ENCODE data around the gene VAV2. TPM values are rescaled to one million over a fixed set of nuclear protein-coding genes. Genes with fewer than 3 reads are reported as not detected.

The VAV2 gene
- total and polyA plus RNA-seq, 4 donors, result 13.0 to 28.2 (median 16.3) TPM

DNA sequence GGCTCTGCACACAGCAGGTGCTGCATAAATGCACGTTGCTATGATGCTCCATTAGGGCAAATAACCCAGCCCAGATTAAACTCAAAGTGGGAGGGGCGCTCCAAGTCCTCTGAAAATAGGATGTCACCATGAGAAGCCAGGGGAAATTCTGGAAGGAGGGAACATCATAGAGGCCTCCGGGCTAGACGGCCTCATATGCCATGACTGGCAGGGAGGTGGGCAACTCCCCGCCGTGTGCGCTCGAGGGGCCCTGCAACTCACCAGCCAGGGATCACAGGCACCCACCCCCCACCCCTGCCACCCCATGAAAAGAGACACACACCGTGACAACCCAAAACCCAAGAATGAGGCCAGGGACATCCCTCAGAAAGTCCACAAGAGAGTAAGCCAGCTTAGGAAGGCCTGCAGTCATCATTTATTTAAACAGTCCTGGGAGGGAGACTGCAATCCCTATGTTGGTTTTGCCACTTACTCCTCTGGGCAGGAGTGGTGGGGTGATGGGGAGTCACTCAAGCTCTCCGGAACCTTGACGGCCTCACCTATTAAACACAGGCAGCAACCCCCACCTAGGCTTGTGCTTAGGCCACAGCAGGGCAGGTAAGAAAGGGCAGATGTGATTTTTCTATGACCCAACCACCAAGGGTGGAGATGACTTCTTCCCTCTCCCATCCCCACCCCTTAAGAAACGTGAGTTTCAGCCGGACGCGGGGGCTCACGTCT, 4.0 kb downstream of the VAV2 start:
- Histone ChIP-seq H3K4me3 (no peak overlapping the region), H3K9ac (ENCODE audit: insufficient read depth in 1 of 2, low read length in 2 of 2) (no peak overlapping the region), H3K36me3 (ENCODE audit: control insufficient read depth in 4 of 4, insufficient read depth in 4 of 4, low read length in 4 of 4) (peaks cover 0 to 2% (median 0%) of the 10 kb centered on the region in 4 donors), H3K9me3 (ENCODE audit: control insufficient read depth in 4 of 4, insufficient read depth in 3 of 4, low read length in 3 of 4) (no peaks in the 10 kb centered on the region), H3K27me3 (ENCODE audit: control insufficient read depth in 3 of 3, insufficient read depth in 3 of 3, low read length in 2 of 3) (no peaks in the 10 kb centered on the region), H3K27ac (ENCODE audit: low read depth in 1 of 2, low read length in 1 of 2) (no peak overlapping the region), H3K4me1 (ENCODE audit: control insufficient read depth in 5 of 5, insufficient read depth in 5 of 5, low read length in 5 of 5) (peaks cover 0 to 16% (median 10%) of the 10 kb centered on the region in 5 donors)
- TF ChIP-seq, protein P1, sequence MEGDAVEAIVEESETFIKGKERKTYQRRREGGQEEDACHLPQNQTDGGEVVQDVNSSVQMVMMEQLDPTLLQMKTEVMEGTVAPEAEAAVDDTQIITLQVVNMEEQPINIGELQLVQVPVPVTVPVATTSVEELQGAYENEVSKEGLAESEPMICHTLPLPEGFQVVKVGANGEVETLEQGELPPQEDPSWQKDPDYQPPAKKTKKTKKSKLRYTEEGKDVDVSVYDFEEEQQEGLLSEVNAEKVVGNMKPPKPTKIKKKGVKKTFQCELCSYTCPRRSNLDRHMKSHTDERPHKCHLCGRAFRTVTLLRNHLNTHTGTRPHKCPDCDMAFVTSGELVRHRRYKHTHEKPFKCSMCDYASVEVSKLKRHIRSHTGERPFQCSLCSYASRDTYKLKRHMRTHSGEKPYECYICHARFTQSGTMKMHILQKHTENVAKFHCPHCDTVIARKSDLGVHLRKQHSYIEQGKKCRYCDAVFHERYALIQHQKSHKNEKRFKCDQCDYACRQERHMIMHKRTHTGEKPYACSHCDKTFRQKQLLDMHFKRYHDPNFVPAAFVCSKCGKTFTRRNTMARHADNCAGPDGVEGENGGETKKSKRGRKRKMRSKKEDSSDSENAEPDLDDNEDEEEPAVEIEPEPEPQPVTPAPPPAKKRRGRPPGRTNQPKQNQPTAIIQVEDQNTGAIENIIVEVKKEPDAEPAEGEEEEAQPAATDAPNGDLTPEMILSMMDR (IDR thresholded peaks at IDR 0.05; ENCODE audit: control extremely low read depth, extremely low read depth), result no peak
- WGBS, 2 donors, result 85 to 92% methylated on average over 16 of the region's 16 CpGs
- DNase-seq (peak in 1 of 3 donors; percentile 38), ATAC-seq (ENCODE audit: insufficient read depth, low FRiP score) (no peak)

DNA sequence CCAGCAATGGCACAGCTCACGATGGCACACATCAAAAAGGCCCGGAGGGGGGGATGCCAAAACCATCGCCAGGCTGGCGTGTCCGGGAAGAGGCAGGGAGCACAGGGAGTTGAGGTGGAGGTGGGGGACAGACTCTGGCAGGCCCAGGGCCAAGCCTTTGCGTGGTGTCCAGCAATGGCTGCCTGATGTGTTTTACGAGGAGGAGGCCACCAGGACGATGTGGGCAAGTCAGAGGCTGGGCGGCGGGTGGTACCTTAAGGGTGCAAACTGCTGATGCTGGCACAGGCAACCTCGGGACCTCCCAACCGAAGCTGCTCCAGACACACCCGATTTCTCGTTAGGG, 4.7 kb downstream of the VAV2 start:
- TF ChIP-seq, protein P1 (IDR thresholded peaks at IDR 0.05; ENCODE audit: control extremely low read depth, extremely low read depth), result no peak
- WGBS, 2 donors, result 92 to 95% methylated on average over 14 of the region's 14 CpGs
- DNase-seq (no peak), ATAC-seq (ENCODE audit: insufficient read depth, low FRiP score) (no peak)
- Histone ChIP-seq H3K4me1 (ENCODE audit: control insufficient read depth in 5 of 5, insufficient read depth in 5 of 5, low read length in 5 of 5) (peaks cover 0 to 23% (median 10%) of the 10 kb centered on the region in 5 donors), H3K9ac (ENCODE audit: insufficient read depth in 1 of 2, low read length in 2 of 2) (no peak overlapping the region), H3K9me3 (ENCODE audit: control insufficient read depth in 4 of 4, insufficient read depth in 3 of 4, low read length in 3 of 4) (no peaks in the 10 kb centered on the region), H3K27ac (ENCODE audit: low read depth in 1 of 2, low read length in 1 of 2) (no peak overlapping the region), H3K4me3 (no peak overlapping the region), H3K27me3 (ENCODE audit: control insufficient read depth in 3 of 3, insufficient read depth in 3 of 3, low read length in 2 of 3) (no peaks in the 10 kb centered on the region), H3K36me3 (ENCODE audit: control insufficient read depth in 4 of 4, insufficient read depth in 4 of 4, low read length in 4 of 4) (peaks cover 0 to 2% (median 0%) of the 10 kb centered on the region in 4 donors)

DNA sequence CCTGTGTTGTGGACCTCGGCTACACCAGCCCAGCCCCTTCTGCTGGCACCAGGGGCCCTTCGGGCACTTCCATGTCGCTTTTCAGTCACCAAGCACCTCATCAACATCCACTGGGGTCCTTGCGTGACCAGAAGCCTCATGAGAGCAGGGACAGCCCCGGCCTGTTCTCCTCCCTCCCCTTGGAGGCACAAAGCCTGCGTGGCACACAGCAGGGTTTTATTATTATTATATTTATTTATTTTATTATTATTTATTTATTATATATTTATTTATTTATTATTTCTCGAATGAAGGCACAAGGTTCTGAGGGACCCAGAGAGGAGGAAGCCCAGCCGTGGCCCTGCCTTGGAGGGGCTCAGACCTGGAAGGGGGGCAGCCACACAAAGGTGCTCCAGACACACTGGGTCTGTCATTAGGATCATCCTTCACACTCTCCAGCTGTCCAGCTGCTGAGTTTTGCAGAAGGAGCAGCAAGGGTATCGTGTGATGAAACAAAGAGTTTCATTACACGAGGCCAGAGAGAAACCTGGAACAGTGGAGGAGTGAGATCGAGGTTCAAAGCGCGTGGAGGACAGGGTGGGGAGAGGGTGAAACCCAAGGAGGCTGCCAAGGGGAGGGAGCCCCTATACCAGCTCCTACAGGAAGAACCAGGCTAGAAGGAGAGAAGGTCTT, 5.2 kb downstream of the VAV2 start:
- TF ChIP-seq, protein P1 (IDR thresholded peaks at IDR 0.05; ENCODE audit: control extremely low read depth, extremely low read depth), result no peak
- WGBS, 2 donors, result 89 to 92% methylated on average over 13 of the region's 13 CpGs
- DNase-seq, result no peak
- Histone ChIP-seq H3K9ac (ENCODE audit: insufficient read depth in 1 of 2, low read length in 2 of 2) (no peak overlapping the region), H3K36me3 (ENCODE audit: control insufficient read depth in 4 of 4, insufficient read depth in 4 of 4, low read length in 4 of 4) (peaks cover 0 to 2% (median 0%) of the 10 kb centered on the region in 4 donors), H3K4me1 (ENCODE audit: control insufficient read depth in 5 of 5, insufficient read depth in 5 of 5, low read length in 5 of 5) (peaks cover 0 to 25% (median 10%) of the 10 kb centered on the region in 5 donors), H3K9me3 (ENCODE audit: control insufficient read depth in 4 of 4, insufficient read depth in 3 of 4, low read length in 3 of 4) (no peaks in the 10 kb centered on the region), H3K27ac (ENCODE audit: low read depth in 1 of 2, low read length in 1 of 2) (no peak overlapping the region), H3K27me3 (ENCODE audit: control insufficient read depth in 3 of 3, insufficient read depth in 3 of 3, low read length in 2 of 3) (no peaks in the 10 kb centered on the region), H3K4me3 (no peak overlapping the region)
- no peak for ATAC-seq (ENCODE audit: insufficient read depth, low FRiP score)
